HG03066 (cell line): ENCODE data around the gene LRRC71.
"Not testable (repeated sequence)": the region's sequence is repeated elsewhere in the genome, so short reads cannot be mapped to it uniquely, and the experiment has no call there.

Experiments
- ATAC-seq: cut with Tn5 transposase; IDR thresholded peaks from one replicate; pipeline ENCODE4 v1.9.1; 2021; ENCODE audit warnings: low read depth; ENCODE audit not compliant: unreplicated experiment

Gene LRRC71

GRCh38 chr1:156924478-156925153 lies 4.2 kb downstream of the LRRC71 start:
- ATAC-seq: no peak

- no peak for ATAC-seq
These were observed 5.0 kb downstream of the LRRC71 start for GRCh38 chr1:156925154-156926010.

GRCh38 chr1:156926175-156926574 lies 5.7 kb downstream of the LRRC71 start:
- no peak for ATAC-seq

- not testable (repeated sequence) for ATAC-seq
These were observed 6.3 kb downstream of the LRRC71 start for GRCh38 chr1:156926695-156927094.

GRCh38 chr1:156927215-156928042 lies 7.0 kb downstream of the LRRC71 start:
- ATAC-seq: no peak

- no peak for ATAC-seq
These were observed 7.7 kb downstream of the LRRC71 start for GRCh38 chr1:156928043-156928602.

GRCh38 chr1:156929596-156930238 lies 9.3 kb downstream of the LRRC71 start:
- ATAC-seq: no peak

- ATAC-seq: no peak
These were observed 10.1 kb downstream of the LRRC71 start for GRCh38 chr1:156930483-156930882.

GRCh38 chr1:156931211-156931952 lies 10.9 kb downstream of the LRRC71 start:
- ATAC-seq: no peak

- ATAC-seq: no peak
These were observed 11.7 kb downstream of the LRRC71 start for GRCh38 chr1:156931974-156932710.

- no peak for ATAC-seq
These were observed 12.7 kb downstream of the LRRC71 start for GRCh38 chr1:156933136-156933535.

GRCh38 chr1:156935505-156936128 lies 15.2 kb downstream of the LRRC71 start:
- ATAC-seq: no peak

- no peak for ATAC-seq
These were observed 15.8 kb downstream of the LRRC71 start for GRCh38 chr1:156936191-156936590.

GRCh38 chr1:156936721-156937220 lies 16.3 kb downstream of the LRRC71 start:
- ATAC-seq: no peak

GRCh38 chr1:156937883-156938282 lies 17.5 kb downstream of the LRRC71 start:
- ATAC-seq: no peak

- no peak for ATAC-seq
These were observed 18.4 kb downstream of the LRRC71 start for GRCh38 chr1:156938813-156939212.

GRCh38 chr1:156939786-156940334 lies 19.4 kb downstream of the LRRC71 start:
- ATAC-seq: no peak

GRCh38 chr1:156941675-156942074 lies 21.2 kb downstream of the LRRC71 start:
- no peak for ATAC-seq
